Spleen (tissue), 11 donors: Measurements from ENCODE around the gene FSHR. TPM values are rescaled to one million over a fixed set of nuclear protein-coding genes. Genes with fewer than 3 reads are reported as not detected.

Experiments used
- DNase-seq: peaks from one replicate; pipeline ENCODE4 v3.0.0-alpha.2; 2020
- H3K27ac ChIP-seq, 8 donors: fragments of 200-600 bp; sonication (generic) in 7 of 8; 1 replicate in 4 of 8; 2 replicates in 4 of 8; pipeline versions ENCODE4 v1.5.0 to v1.8.0; 2016 to 2021; ENCODE audit warnings: inconsistent platforms in 4 of 8, mild to moderate bottlenecking in 4 of 8, moderate library complexity in 1 of 8
- H3K27me3 ChIP-seq, 7 donors: fragments of 200-600 bp; sonication (generic) in 6 of 7; replicated peaks in 1 of 7; 1 replicate in 4 of 7; 2 replicates in 3 of 7; pipeline versions ENCODE4 v1.5.0 to v1.8.0; 2016 to 2021; ENCODE audit warnings: inconsistent platforms in 3 of 7, mild to moderate bottlenecking in 1 of 7
- H3K36me3 ChIP-seq, 6 donors: fragments of 200-600 bp; sonication (generic) in 5 of 6; 1 replicate in 4 of 6; 2 replicates in 2 of 6; pipeline versions ENCODE4 v1.5.0 to v1.8.0; 2016 to 2021; ENCODE audit warnings: inconsistent platforms in 2 of 6
- H3K4me1 ChIP-seq, 6 donors: fragments of 200-600 bp; sonication (generic) in 5 of 6; 1 replicate in 3 of 6; 2 replicates in 3 of 6; pipeline versions ENCODE4 v1.5.0 to v1.8.0; 2016 to 2021; ENCODE audit warnings: inconsistent platforms in 3 of 6
- H3K4me3 ChIP-seq, 8 donors: fragments of 200-600 bp; sonication (generic) in 7 of 8; 1 replicate in 4 of 8; 2 replicates in 4 of 8; pipeline versions ENCODE4 v1.5.0 to v1.8.0; 2016 to 2021; ENCODE audit warnings: inconsistent platforms in 4 of 8, mild to moderate bottlenecking in 4 of 8, moderate library complexity in 2 of 8
- H3K9me3 ChIP-seq, 8 donors: fragments of 200-600 bp; sonication (generic) in 7 of 8; 1 replicate in 4 of 8; 2 replicates in 4 of 8; pipeline versions ENCODE4 v1.5.0 to v1.8.0; 2016 to 2021; ENCODE audit warnings: inconsistent platforms in 4 of 8
- POLR2A ChIP-seq, 3 donors: fragments of 450-650 bp; IDR thresholded peaks; one replicate each; pipeline ENCODE4 v1.5.1; 2017; ENCODE audit warnings: antibody characterized with exemption in 3 of 3, mild to moderate bottlenecking in 1 of 3
- POLR2AphosphoS5 ChIP-seq, 3 donors: sonication (generic); formaldehyde crosslinking; IDR thresholded peaks; one replicate each; pipeline ENCODE4 v1.5.1; 2017; ENCODE audit warnings: antibody characterized with exemption in 3 of 3
- WGBS, 5 donors: extraction: QIAGEN DNeasy Blood & Tissue Kit in 3 of 5; methylation state at CpG; one replicate each; pipeline versions ENCODE4 v1.1.5 to v1.1.7; 2013 to 2018; 5-methylcytosine and 5-hydroxymethylcytosine counted together
- intact Hi-C: fragments of 100-400 bp; cut with DNase I; formaldehyde crosslinking; loops from one replicate; pipeline ENCODE4 v1.15.0; 2023; ENCODE audit warnings: low total_unique reads
- polyA plus RNA-seq, 3 donors: library from polyadenylated mRNA; stranded (reverse); fragments of 200-250 nt; gene quantifications; one replicate each; pipeline ENCODE4 v1.2.1, GENCODE V29; 2013
- total RNA-seq, 7 donors: library from RNA; depleted of rRNA in 3 of 7; stranded (reverse); fragments of >200 nt in 3 of 7; fragmentation: NEBNext Ultra II Directional in 4 of 7; extraction: Animal tissue kit (Norgen Biotek cat#: 25700) in 4 of 7; gene quantifications; one replicate each; pipeline versions ENCODE4 v1.1.0 to v1.2.1, GENCODE V29; 2016 to 2021
- TF ChIP-seq, protein P1 (sequence below), 11 experiments: fragments of 200-600 bp in 7 of 11; fragments of 450-650 bp in 4 of 11; sonication (generic) in 4 of 11; IDR thresholded peaks in 8 of 11; conservative IDR thresholded peaks in 3 of 11; 1 replicate in 7 of 11; 2 replicates in 4 of 11; pipeline versions ENCODE4 v1.4.0 to v1.8.0; 2016 to 2021; ENCODE audit warnings: antibody characterized with exemption in 11 of 11, inconsistent platforms in 4 of 11, mild to moderate bottlenecking in 1 of 11
- donor health status: healthy with polysubstance abuse.
- donor health status: DM: no; HTN: no; CAD: no; lungs with moderate emphysema.
- donor health status: DM: no; HTN: no; CAD: no.
- donor health status: Bipolar disorder and iron deficiency.
- donor health status: healthy.
- donor health status: DM: no; HTN: no; CAD: no.
- donor health status: DM: yes; HTN: yes; CAD: no.

FSHR gene
- total and polyA plus RNA-seq, 10 donors: 0.03 TPM; not detected in 9

DNA sequence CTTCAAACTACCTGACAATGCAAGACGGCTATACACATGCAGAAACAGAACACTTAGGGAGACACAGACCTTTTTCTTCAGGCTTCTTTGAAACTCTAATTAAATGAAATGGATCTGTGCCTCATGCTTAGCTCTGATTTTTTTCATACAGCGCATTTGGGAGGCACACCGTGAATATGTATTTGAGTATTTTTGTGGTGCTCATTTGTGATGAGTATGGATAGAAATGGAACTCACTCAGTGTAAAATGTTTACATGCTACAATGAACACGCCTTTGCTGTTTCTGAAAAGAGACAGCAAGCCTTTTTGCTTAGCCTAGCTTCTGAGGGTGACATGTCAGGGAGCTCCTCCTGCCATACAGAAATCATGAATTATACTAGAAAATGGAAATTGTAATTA lies 113.3 kb downstream of the FSHR start:
- no peaks in the 10 kb centered on the region for H3K27me3 ChIP-seq
- no peak for DNase-seq
- H3K36me3 ChIP-seq: no peaks in the 10 kb centered on the region
- no peaks in the 10 kb centered on the region for H3K4me1 ChIP-seq
- TF ChIP-seq POLR2A (IDR thresholded peaks at IDR 0.05) (no peak), POLR2AphosphoS5 (IDR thresholded peaks at IDR 0.05) (no peak)
- TF ChIP-seq, protein P1, sequence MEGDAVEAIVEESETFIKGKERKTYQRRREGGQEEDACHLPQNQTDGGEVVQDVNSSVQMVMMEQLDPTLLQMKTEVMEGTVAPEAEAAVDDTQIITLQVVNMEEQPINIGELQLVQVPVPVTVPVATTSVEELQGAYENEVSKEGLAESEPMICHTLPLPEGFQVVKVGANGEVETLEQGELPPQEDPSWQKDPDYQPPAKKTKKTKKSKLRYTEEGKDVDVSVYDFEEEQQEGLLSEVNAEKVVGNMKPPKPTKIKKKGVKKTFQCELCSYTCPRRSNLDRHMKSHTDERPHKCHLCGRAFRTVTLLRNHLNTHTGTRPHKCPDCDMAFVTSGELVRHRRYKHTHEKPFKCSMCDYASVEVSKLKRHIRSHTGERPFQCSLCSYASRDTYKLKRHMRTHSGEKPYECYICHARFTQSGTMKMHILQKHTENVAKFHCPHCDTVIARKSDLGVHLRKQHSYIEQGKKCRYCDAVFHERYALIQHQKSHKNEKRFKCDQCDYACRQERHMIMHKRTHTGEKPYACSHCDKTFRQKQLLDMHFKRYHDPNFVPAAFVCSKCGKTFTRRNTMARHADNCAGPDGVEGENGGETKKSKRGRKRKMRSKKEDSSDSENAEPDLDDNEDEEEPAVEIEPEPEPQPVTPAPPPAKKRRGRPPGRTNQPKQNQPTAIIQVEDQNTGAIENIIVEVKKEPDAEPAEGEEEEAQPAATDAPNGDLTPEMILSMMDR (IDR thresholded peaks at IDR 0.05 in 8 of 11, conservative IDR thresholded peaks at IDR 0.05 in 3 of 11): no peak
- intact Hi-C loops: no loop called here
- H3K9me3 ChIP-seq: no peaks in the 10 kb centered on the region
- H3K4me3 ChIP-seq: no peak overlapping the region
- H3K27ac ChIP-seq: no peak overlapping the region
- WGBS, 5 donors: 71 to 94% (median 92%) methylated on average over 4 of the region's 4 CpGs

DNA sequence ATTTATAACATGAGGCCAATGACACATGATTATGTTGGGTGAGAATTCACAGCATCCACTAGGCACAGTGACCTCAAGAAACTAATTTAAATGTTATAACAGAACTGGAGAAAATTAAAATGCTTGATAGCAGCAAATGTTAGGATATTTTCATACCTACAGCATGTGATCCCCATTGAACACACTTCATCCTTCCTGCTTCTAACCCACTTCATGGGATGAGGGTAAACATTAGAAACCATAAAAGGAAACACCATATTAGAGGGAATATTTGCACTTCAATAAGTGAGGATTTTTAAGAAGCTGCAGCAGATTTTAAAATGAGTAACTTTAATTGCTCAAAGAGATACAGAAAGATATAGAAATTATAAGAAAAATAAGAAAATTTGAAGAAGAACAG lies 117.1 kb downstream of the FSHR start:
- H3K4me3 ChIP-seq: no peak overlapping the region
- no peaks in the 10 kb centered on the region for H3K27me3 ChIP-seq
- H3K27ac ChIP-seq: no peak overlapping the region
- no peaks in the 10 kb centered on the region for H3K9me3 ChIP-seq
- TF ChIP-seq, protein P1 (IDR thresholded peaks at IDR 0.05 in 8 of 11, conservative IDR thresholded peaks at IDR 0.05 in 3 of 11): no peak
- no peaks in the 10 kb centered on the region for H3K4me1 ChIP-seq
- intact Hi-C loops: no loop called here
- H3K36me3 ChIP-seq: no peaks in the 10 kb centered on the region
- no peak for DNase-seq

DNA sequence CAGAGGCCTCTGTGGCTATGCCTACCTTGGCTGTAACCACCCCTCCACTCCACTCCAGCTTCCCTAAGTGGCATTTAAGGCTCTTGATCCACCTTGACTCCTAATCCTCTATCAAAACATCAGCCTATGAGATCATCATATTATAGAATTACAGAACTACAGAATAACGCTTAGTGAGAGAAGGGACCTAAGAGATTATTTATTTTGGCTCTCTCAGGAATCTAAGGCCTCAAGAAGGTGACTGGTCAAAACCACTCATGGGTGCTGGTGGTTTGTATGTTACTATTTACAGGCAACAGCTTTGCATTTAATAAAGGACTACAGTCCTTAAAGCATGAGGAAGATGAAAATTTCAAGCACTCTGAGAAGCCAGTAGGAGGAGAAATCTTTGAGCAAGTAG lies 118.8 kb downstream of the FSHR start:
- DNase-seq: no peak
- H3K27ac ChIP-seq: no peak overlapping the region
- no peaks in the 10 kb centered on the region for H3K4me1 ChIP-seq
- no peaks in the 10 kb centered on the region for H3K9me3 ChIP-seq
- no peak for TF ChIP-seq POLR2A (IDR thresholded peaks at IDR 0.05)
- no peak for TF ChIP-seq POLR2AphosphoS5 (IDR thresholded peaks at IDR 0.05)
- TF ChIP-seq, protein P1 (IDR thresholded peaks at IDR 0.05 in 8 of 11, conservative IDR thresholded peaks at IDR 0.05 in 3 of 11): no peak
- no peaks in the 10 kb centered on the region for H3K27me3 ChIP-seq
- no peaks in the 10 kb centered on the region for H3K36me3 ChIP-seq
- no peak overlapping the region for H3K4me3 ChIP-seq
- 80 to 98% (median 88%) methylated on average over 1 of the region's 1 CpG for WGBS, 5 donors
- intact Hi-C loops: no loop called here

DNA sequence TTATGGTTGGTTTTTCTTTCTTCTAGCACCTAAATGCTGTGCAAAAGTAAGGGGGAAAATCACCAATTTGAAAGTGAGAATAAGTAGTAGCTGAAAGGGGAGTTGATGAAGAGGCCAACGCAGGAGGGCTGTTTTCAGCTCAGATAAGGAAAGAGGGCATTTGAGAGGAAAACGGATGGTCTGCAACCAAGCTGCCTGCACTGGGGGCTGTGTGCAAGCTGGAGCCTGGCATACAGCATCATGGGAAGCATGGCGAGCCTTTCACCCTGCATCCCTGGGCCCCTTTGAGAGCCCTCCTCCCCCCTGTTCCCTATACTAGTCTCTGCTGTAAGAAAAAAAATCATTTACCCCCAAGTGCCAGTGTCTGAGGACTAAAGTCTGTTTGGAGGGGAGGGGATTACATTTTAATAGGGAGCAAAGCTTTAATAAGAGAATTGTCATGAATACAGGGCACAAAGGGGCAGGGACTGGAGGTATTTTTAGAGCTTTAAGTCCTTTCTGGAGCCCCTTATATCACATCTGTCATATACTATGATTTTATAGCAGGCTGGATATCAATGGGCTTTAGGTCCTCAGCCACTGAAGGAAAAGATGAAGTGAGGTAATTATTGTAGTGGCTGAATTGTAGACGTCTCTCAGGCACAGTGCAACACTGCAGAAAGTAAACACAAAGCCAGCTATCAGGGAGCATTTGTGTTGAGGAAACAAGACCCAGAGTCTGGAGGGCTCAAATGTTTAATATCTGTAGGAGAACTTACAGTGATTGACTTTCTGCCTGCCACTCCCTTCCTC lies 120.7 kb downstream of the FSHR start:
- no peaks in the 10 kb centered on the region for H3K4me1 ChIP-seq
- TF ChIP-seq POLR2AphosphoS5 (IDR thresholded peaks at IDR 0.05): no peak
- TF ChIP-seq POLR2A (IDR thresholded peaks at IDR 0.05): no peak
- TF ChIP-seq, protein P1 (IDR thresholded peaks at IDR 0.05 in 8 of 11, conservative IDR thresholded peaks at IDR 0.05 in 3 of 11): no peak
- no peak for DNase-seq
- H3K4me3 ChIP-seq: no peak overlapping the region
- no peaks in the 10 kb centered on the region for H3K27me3 ChIP-seq
- 62 to 75% (median 70%) methylated on average over 4 of the region's 4 CpGs for WGBS, 5 donors
- intact Hi-C loops: no loop called here
- no peaks in the 10 kb centered on the region for H3K36me3 ChIP-seq
- no peaks in the 10 kb centered on the region for H3K9me3 ChIP-seq
- no peak overlapping the region for H3K27ac ChIP-seq
